Embryonic facial prominence (tissue), 1 donor: ENCODE results near the gene CACNA1C.

Experiments
- DNase-seq: peaks from one replicate; pipeline ENCODE4 v3.0.0-alpha.2; 2016; ENCODE audit errors: extremely low spot score

CACNA1C gene

DNA sequence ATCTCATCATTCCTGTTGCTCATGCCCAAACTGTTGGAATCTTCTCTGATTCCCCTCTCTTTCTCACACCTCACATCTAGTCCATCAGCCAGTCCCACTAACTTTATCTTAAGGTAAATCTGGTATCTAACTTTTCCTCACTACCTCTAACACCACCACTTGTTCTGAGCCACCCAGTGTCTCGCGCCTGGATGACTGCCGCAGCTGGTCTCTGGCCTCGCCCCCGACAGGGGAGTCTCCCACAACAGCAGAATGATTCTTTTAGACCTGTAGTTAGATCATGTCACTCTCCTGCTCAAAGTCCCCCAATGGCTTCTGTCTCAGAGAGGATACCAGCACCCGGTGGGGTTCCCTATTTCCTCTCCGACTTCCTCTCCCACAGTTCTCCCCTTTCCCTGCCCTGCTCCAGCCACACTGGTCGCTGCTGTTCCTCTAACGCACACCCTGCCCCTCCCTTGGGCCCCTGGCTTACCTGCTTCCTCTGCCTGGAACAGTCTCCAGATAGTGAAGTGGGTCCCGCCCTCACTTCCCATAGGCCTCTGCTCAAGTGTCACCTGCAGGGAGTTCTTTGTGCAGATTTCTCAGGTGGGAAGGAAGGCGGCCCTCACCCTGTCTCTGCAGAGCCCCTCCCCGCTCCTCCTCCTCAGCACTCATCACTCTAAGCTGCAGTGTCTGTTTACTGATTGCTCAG is 403.5 kb downstream of the CACNA1C start:
- DNase-seq: no peak

DNA sequence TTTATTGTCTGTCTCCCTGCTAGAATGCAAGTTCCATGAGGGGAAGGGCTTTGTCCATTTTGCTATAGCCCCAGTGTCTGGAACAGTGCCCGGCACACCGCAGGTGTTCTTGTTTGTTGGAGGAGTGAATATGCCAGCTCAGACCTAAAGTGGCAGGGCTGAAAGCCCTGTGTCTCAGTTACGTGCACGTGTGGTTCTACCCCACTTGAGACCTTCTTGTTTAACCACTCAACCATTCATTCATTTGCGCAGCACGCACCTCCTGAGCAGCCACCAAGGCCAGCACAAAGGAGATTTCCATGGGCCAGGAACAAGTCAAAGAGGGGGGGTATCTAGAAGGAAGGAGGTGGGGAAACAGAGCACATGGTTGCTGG is 404.0 kb downstream of the CACNA1C start:
- no peak for DNase-seq

DNA sequence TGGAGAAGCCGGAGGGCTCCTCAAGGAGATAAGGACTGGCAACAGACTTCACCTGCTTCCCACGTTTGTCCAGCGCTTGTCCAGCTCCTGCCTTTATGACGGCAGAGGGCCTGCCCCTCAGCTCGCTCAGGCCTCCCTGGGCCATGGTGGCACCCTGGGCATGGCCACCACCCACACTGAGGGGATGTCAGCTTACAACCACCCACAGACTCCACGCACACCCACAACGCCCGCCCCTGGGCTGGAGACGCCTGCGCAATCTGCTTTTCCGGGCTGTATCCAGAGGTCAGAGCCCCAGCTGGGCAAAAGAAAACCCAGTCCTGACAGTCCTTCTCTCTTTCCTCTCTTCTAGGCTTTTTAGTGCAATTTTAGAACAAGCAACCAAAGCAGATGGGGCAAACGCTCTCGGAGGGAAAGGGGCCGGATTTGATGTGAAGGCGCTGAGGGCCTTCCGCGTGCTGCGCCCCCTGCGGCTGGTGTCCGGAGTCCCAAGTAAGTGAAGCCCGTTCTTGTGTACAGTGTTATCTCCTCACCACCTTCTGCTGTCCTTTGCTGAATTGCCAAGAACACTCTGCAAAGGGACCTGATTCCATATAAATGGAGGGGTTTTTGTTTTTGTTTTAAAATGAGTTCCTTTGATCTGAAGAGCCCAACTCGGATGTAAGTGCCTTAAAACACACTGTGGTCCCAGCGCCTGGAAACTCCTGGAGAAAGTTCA is 404.6 kb downstream of the CACNA1C start:
- no peak for DNase-seq

DNA sequence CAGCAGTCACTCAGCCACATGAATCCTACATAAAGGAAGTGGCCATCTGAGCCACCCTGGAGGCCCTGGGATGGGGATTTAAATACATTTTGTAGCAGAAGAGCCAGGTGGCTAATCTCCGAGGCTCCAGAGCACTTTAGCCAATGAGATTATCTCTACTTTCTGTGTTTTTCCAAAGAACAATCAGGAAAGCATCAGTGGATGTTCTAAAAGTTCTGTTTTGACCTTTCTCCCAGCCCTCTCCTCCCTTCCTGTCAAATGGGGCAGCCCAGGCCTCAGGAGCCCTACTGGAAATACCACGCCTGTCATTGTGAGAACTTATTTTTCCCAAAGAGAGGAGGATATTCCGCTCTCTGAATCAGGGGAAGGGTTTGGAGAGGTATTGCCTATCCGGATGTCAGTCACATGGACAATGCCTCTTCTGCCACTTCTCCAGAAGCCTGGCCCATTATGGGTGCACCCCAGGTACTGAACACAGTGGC is 405.2 kb downstream of the CACNA1C start:
- DNase-seq: no peak

DNA sequence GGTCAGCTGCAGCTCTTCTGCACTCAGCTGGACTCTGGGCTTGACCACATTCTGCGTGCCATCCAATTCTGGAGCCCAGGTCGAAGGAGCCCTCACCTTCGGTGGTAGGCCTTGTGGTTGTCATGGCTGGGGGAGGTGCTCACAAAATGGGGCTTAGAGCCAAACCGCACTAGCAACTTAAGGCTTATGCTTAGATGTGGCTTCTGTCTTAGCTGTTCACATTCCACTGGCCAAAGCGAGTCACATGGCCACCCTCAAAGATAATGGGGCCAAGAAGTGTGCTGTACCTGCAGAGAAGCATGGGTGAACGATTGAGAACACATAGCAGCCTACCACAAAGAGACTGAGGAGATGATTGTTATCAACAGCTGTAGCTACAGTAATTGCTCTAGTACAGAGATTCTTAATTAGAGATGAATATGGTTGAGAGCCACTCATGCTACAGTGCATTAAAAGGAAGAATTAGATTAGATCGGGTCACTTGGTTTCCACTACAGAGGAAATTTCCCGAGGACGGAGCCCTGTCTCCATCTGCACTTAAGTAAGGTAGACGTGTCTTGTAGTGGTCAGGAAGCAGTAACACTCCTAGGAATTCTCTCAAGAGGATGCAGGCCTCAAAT is 407.4 kb downstream of the CACNA1C start:
- no peak for DNase-seq

DNA sequence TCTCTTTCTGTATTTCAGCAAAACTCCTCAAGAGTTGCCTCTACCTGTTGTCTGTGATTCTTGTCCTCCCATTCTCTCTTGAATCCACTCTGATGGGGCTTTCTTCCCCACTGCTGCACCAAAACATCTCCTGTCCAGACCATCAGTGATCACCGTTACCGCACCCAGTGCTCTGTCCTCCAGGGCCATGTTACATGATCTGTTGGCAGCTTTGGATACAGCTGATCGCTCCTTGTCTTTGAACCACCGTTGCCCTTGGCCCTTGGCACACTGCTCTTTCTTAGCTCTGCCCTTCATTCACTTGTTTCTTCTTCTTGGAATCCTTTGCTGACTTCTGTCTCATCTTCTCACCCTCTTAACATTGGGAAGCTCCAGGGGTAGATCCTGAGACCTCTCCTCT is 408.3 kb downstream of the CACNA1C start:
- no peak for DNase-seq

DNA sequence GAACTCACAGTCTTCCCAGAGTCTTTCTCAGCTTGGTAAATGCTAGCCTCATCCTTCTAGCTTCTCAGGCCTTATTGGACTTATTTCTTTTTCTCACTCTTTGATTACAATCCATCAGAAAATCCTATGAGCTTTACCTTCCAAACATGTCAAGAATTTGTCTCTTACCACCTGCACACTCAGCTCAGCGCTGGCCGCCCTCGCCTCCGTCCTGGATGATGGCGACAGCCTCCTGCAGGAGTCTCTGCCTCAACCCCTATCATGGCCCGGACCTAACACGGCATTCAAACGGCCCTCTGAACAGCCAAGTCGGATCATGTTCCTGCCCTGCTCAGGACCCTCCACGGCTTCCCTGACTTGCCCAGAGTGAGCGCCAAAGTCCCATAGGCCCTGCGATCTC is 408.9 kb downstream of the CACNA1C start:
- no peak for DNase-seq

DNA sequence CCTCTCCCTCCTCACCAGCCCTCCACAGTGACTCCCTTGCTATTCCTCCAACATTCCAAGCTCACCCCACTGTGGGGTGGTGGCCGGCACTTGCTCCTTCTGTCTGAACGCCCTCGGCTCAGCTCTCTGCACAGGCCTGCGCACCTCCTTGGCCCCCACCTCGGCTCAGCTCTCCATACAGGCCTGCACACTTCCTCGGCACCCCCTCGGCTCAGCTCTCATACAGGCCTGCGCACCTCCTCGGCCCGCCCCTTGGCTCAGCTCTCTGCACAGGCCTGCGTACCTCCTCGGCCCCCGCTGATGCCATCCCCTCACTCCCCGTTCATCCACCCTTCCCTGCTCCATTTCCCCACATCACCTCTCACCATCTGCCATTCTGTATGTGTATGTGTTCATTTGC is 409.3 kb downstream of the CACNA1C start:
- no peak for DNase-seq

DNA sequence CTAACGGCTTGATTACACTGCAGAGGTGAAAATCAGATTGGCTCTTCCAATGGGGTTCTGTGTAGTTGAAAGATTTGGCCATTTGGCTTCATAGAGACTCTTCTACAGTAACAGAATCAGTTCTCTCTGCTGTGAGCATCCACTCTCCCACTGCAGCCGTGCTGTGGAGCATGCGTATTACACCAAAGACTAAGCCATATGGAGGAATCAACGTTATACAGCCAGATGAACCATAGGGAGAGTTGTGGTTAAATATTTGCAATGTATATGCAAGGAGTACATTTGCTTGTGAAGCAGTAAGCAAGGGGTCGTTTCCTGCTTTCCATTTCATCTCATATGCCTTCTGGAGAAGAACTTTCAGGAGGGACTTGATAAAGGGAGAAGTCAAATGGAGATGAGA is 410.9 kb downstream of the CACNA1C start:
- no peak for DNase-seq

DNA sequence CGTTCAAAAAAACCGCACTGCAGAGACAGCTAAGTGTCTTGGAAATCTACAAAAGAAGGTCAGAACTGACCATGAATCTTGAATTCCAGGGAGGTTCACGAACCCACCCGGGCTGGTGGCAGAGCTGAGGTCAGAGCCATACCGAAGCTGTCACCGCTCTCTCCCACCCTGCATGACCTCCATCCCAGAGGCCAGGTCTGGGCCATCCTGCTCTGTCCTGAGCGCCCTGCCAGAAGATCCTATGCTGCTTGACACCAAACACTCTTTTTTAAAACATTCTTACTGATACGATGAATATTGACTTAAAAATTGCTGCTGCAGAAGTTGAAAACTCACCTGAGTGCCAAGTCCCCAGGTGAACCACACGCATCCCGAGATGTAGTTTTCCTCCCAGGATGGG is 412.9 kb downstream of the CACNA1C start:
- DNase-seq: no peak

DNA sequence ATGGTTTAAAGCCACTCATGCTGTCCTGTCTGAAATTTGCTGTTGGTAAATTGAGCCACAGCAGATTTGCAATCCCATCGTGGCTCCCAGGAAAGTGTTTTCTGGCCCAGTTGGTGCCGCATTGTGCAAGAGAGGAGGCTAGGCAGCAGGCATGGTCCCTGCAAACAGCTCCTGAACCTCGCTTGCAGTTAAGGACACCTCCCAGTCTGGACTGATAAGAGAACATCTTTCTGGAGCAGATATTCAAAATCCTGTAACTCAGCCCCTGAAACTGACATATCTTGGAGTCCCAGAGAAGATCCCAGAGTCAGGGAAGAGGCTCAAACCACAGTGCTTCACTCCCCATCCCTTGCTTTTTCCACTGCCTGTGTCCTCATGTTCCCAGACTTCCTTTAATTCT is 413.4 kb downstream of the CACNA1C start:
- no peak for DNase-seq

DNA sequence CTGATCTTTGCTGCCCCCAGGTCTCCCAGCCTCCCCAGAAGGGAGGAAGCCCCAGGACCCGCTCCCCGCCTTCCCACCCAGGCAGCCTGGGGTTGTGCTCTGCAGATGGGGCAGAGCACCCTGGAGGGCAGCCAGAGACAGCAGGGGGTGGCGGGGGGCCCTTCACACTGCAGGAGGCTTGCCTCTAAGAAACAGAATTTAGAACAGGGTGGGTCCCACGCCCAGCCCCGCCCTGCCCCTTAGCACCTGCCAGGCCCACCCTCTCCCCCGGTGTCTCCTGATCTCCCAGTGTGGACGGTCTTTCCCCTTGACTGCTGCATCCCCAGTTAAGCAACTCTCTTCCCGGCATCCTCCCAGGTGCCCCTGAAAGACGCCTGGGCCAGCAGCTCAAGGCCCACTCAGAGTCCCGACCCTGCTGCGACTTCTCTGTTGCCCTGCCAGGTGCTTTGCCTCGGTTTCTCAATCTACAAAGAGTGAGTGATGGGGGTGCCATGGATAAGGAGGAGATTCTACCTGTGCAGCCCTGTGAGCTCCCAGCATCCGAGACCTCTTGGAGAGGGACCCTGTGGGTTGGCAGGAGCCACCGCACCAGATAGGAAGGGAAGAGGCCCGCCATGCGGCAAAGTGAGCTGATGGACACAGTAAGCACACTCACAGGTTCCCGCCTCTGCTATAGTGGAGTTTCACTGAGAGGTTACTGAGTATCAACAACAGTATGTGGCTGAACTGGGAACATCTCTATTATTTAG is 414.8 kb downstream of the CACNA1C start:
- DNase-seq: no peak

DNA sequence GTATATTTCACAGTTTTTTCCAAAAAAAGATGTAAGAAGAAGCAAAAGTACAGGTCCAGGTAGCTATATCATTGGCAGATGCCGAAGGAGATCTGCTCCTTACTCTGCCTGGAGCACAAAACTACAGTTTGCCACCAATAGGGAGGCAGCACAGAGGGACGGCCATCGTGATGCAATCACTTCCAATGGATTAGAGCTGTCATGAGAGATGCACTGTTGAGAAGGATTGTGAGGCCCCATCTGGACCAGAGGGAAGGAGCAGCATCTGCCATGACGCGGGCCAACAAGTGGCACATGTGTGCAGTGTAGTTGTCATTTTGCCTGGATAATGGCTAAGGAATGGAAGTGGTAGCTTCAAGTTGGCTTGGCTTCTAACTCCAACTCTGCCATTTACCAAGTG is 423.2 kb downstream of the CACNA1C start:
- no peak for DNase-seq

DNA sequence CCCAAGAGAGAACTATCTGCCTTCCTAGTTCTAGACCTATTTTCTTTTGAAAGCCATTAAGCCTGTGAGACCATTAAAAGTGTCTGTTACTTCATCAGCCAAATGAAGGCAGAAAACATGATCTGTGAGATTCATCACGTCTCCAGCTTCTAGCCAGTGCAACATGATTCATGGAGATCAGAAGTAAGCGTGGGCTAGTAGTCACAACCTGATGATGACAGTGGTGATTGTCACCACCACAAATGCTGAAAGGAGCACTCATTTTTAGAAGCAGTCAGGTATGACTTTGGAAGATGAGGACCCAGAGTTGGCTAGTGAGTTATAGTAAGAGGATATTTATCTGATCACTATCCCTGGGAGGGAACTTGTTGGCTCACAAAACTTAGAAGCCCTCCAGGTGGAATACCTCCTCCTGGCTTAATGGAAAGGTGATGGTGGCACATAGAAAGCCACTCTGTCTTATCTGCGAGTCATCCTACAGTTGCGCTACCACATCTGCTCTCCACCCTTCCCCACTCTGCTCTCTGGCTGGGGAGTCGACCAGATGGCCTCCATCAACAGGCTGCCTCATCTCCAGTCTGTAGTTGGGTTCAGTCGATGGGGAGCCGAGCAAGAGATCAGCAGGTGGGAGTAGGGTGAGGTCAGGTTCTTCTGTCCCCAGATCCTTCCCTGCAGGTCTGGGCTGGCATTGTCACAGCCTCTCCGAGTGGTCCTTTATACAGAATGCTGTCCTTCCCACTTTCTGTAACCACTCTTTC is 424.4 kb downstream of the CACNA1C start:
- no peak for DNase-seq

DNA sequence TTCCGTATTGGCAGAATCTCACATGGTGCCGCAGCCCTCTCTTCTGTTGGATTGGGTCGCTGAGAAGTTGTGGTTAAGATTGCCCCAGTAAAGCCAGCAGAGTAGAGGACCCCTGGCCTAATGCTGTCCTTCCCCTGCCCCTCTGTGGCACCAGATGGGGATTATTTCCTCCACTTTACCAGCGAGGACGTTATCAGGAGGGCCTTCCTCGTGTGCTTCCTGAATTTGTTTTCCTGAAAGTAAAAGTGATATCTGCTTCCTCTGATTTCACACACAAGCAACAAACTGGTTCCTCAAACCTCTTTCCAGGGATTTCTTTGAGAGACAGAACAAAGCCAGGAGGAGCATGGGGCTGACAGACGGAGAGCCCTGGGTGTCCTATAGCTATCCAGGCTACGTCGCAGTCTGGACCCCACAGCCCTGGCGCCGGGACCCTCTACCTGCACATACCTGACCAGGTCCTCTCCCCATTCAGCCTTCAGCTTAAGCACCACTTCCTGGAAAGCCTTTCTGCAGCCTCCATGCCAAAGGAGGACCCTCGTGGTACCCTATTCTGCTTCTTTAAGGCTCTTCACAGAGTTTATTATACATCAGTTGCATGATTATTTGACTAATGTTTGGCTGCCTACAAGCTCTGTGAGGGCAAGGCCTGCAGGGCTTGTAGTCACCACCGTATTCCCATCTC is 427.2 kb downstream of the CACNA1C start:
- no peak for DNase-seq

DNA sequence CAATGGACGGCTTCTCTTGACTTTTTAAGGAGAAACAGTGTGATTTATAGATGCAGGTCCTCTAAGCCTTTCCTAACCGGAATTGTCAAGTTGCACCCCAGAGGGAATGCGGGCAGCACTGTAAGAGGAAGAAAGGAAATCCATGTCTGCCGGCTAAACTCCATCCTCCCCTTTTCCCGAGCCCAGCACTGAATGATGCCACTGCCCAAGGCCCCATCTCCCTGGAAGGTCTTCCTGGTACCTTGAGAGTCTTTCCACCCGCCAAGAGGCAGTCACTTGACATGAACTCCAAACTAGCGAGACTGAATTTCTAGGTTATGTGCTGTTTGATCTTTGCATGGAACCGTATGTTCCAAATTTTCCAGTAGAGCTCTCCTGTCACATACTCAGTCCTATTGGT is 428.6 kb downstream of the CACNA1C start:
- DNase-seq: no peak

DNA sequence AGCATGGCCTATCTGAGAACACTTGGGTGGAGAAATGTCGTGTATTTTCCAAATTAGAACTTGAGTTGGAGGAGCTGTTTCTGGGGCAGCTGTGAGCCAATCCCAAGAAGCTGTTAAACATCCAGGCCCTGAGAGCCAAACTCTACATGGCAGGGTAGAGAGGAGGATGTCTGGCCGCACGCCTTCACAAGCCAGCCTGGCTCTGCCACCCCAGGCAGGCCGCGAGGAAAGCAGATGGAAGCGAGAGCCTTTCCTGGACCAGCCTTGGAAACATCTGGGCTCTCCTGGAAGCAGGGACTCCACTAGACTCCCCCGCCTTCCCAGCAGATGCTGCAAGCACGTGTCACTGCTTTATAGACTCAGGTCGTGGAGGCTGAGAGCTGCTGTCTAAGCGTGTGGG is 429.2 kb downstream of the CACNA1C start:
- no peak for DNase-seq

DNA sequence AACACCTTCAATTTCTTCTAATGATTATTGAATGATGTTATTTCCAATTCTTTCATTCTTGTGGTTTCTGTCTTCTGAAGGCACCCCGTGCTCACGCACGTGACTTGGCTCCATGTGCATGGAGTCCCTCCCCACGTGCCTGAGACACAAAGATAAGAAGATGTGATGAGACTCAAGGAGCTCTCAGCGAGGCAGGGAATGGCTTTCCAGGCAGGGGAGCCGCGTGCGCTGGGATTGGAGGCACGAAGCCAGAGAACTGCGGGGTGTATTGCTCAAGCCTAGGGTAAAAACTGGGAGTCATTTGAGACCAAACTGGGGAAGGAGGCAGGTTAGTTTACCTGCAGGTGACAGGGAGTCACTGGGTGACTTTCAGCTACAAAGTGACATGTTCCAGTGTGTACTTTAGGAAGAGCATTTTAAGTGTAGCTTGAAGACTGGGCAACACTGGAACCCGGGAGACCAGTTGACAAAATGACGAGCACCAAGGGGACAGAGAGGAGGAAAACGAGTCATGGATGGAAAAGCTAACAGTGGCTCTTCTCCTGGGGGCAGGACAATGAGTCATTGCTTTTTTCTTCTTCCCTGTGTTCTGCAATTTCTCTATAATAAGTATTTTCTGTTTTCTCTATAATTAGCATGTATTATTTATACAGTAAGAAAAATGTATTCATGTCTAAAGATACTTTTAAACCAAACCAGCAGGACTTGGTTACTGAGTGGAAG is 430.3 kb downstream of the CACNA1C start:
- DNase-seq: no peak

DNA sequence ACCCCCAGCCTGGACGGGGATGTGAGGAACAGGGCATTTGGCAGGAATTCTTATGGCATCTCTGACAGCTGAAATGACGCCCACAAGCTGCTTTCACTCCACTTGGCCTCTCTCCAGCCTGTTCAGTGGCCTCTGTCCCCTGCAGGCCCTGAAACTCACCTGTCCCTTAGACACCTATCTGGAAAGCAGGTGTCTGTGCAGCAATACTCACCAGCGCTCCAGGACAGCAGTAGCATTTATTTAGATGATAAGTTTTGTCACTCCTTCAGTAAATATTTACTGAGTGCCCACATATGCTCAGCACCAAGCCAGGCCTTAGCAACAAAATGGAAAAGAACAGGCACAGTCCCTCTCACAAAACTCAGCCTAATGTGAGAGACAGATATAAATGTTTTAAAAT is 430.9 kb downstream of the CACNA1C start:
- no peak for DNase-seq

DNA sequence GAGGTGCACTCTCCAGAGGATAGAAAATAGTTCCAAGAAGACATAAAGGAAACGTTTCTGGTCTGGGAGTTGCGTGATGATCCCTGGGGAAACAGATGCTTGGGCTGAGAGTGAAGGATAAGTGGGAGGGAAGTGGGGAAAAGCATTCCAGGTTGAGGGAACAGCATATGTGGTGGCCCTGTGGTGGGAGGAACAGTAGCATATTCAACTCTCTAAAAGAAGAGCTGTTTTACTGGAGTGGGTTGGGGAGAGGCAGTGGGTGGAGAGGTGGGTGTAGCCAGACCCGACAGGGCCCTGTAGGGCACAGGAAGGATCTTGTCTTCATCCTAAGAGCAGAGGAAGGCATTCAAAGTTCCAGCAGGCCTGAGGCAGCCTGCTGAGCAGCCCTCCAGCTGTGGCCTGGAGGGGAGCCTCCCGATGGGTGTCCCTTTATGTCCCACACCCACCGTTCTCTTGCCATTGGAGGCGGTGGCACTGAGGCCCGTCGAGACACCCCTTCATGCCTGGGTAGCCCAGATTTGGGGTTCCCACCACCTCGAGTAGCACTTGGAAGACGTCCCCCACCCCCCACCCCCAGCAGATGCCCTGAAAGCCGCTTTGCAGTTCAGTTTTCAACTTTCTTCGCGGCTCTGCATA is 431.5 kb downstream of the CACNA1C start:
- DNase-seq: no peak
